NCI-H187 treated with DMSO at 0.1 percent for 48 hours (cell line): ENCODE results near the gene SLC10A2.
"Not testable (repeated sequence)": the region's sequence is repeated elsewhere in the genome, so short reads cannot be mapped to it uniquely, and the experiment has no call there.

ENCODE experiments used
- DNase-seq: peaks from one replicate; lab custom pipeline; 2025; lab: John Stamatoyannopoulos, UW

SLC10A2 gene

DNA sequence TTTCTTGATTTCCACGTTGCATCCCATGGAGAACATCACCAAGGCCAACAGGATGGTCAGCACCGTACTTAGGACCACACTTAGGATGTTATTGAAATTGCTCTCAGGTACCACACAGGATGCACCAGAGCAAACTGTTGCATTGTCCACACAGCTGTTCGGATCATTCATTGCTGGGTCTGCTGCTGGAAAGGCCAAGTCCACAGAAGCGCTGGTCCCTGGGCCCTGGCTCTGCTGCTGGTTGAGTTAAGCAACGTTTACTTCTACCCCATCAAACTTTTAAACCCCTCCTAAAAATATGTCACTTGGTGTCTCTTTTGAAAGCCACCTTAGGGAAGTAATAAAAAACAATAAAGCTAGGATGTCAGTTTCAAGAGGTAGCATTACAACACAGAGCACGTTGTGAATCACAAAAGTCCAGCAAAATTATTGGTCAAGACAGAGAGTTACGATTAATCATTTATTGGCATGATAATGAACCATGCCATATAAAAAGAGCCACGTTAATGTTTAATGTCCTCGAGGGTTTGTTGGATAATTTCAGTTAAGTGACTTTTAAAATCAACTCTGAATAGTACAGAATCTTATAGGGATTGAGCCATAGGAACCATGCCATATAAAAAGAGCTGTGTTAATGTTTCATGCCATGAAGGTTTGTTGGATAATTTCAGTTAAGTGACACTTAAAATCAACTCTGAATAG, at the start of gene SLC10A2:
SLC10A2 (minus strand) TSS at position 339 of the 702 bp plus-strand sequence; CDS start at position 171, 168 bp downstream.
- no peak for DNase-seq

- DNase-seq, result no peak
These were observed 41.4 kb upstream of the SLC10A2 start for GRCh38 chr13:103107580-103107979.

GRCh38 chr13:103104340-103104739, 38.1 kb upstream of the SLC10A2 start:
- DNase-seq, result no peak

GRCh38 chr13:103103456-103103855, 37.2 kb upstream of the SLC10A2 start:
- DNase-seq, result not testable (repeated sequence)

- no peak for DNase-seq
These were observed 36.3 kb upstream of the SLC10A2 start for GRCh38 chr13:103102482-103102881.

- no peak for DNase-seq
These were observed 35.7 kb upstream of the SLC10A2 start for GRCh38 chr13:103101901-103102300.

GRCh38 chr13:103101500-103101899, 35.3 kb upstream of the SLC10A2 start:
- DNase-seq, result no peak

DNA sequence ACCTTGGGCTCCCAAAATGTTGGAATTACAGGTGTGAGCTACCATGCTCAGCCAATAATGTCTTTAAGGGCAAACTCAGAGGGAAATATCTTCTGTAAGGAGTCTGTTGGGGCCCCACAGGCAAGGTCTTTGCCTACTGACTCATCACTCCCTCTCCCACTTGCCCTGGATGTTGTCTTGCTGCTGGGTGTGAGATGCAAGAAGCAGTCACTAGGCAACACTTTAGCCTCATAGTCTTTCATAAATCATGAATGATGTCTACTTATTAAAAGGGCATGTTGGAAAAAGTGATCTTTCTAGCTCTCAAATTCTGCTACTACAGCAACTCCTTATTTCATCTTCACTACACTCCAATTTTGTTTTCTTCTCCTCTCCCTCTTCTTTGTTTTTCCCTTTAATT, 34.6 kb upstream of the SLC10A2 start:
- no peak for DNase-seq

DNA sequence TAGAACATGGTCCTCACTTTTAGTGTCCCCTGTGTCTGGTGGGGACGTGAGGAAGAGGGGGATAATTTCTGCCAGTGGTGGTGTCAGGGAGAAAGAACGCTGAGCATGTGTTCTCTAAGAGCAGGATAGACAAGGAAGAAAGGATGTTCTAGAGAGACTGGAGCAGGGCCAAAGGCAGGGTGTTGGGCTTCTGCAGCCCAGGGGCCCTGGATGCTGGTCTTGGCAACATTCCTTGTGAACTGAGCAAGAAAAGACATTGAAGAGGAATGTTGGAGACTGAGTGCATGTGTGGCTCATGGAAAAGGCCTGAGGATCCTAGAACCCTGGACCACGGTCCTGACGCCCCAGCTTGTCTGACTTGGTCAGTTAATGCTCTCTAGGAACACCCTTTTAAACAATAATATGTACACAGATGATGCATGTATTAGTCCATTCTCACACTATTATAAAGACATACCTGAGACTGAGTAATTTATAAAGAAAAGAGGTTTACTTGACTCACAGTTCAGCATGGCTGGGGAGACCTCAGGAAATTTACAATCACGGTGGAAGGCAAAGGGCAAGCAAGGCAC, 33.6 kb upstream of the SLC10A2 start:
- no peak for DNase-seq

DNA sequence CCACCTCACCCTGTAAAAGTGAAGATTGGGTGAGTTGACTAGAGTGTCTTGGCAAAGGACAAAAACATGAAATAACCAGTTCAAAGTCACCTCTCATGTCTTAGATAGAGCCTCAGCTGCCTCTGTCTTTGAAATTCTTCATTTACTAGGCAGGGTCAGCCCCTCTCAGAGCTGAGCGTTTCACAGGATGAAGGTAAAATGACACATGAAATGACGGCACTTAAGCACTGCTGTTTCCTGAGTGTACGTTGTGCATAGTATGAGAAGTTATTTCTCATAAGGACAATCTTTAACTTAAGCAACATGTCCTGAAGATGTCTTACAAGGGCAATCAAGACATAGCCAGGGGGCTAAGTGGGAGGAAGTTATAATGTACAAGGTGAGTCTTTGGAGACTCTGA, 32.3 kb upstream of the SLC10A2 start:
- DNase-seq, result no peak

DNA sequence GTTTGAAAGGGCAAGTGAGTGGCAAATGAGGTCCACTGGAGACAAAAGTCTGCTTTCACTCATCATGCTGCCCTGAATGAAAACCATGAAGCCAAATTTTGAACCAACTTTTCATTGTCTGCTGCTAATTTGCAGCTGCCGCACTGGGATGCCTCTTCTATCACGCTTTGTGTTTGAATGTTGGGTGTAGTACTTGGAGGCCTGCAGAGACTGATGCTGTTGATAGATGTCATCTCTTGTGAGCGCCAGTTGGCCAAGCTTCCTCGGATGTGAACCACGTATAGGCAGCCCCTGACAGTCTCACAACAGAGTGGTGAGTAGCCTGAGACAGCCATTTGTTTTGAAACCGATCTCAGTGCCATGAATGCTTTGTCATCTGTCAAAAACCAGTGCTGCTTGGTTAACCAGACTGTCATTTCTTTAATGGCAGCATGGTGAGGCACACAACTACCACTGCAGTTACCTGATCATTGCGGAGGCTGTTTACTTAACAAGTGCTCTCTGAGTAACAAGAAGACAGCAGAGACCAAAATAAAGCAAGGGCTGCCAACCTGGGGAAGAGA, 31.2 kb upstream of the SLC10A2 start:
- DNase-seq, result no peak

DNA sequence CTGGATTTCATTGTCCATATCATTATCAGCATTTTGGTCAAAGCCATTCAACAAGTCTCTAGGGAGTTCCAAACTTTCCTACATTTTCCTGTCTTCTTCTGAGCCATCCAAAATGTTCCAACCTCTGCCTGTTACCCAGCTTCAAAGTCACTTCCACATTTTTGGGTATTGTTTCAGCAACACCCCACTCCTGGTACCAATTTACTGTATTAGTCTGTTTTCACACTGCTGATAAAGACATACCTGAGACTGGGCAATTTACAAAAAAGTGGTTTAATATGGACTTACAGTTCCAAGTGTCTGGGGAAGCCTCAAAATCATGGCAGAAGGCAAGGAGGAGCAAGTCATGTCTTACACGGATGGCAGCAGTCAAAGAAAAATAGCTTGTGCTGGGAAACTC, 27.4 kb upstream of the SLC10A2 start:
- DNase-seq, result not testable (repeated sequence)

GRCh38 chr13:103087275-103087674, 21.1 kb upstream of the SLC10A2 start:
- DNase-seq, result no peak

DNA sequence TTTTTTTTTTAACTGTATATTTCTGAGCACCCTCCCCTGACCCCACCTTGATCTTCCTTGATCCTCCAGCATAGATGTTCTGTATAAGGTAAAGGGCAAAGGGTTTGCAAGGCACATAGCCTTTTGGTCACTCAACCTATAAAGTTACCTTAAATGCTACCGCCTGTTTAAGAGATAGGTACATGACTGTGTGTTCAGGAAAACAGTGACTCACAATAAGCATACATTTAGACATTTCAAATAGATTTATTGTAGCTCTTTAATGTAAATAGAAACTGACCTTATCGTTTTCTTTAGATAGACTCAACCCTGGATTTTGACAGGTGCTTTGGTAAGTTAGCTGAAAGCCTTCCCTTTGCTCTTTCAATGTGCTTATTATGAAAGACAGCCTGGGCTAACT, 15.2 kb upstream of the SLC10A2 start:
- no peak for DNase-seq

DNA sequence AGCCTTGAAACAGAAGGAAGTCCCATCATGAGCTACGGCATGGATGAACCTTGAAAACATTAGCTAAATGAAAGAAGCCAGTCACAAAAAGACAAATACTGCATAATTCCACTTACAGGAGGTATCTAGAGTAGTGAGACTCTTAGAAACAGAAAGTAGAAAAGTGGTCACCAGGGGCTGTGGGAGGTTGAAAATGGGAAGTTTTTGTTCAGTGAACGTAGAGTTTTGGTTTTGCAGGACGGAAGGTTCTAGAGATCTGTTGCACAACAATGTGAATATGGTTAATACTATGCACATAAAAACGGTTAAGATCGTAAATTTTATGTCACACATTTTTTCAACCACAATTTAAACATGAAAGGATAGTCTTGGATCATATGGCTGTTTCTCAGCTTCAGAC, 11.9 kb upstream of the SLC10A2 start:
- DNase-seq, result no peak

- DNase-seq, result no peak
These were observed 2.6 kb upstream of the SLC10A2 start for GRCh38 chr13:103068836-103069235.

GRCh38 chr13:103067751-103068555, 1.7 kb upstream of the SLC10A2 start:
- DNase-seq, result peak; percentile 48

DNA sequence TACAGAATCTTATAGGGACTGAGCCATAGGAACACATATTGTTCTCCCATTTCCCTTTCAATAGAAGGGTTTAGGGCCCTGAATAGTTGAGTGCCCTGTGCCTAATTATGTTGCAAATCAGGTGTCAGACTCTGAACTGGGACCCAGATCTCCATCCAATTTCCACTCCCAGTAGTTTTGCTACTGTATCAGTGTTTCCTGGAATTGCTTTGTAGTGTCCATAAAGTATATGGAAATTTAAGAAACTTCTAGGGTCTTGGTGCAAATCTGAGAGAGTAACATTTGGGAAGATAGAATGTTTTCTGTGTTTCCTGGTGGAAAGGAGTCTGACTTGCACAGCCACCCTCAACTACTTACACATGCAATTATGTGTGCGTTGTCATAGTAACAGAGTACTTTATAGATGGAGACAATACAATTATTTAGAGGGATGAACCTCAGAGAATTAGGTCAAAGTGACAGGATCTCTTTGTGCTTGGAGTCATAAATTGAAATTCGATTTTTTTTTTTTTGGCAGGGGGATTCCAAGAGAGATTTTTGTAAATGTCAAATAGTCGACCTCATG, 646 bp upstream of the SLC10A2 start:
- no peak for DNase-seq

DNA sequence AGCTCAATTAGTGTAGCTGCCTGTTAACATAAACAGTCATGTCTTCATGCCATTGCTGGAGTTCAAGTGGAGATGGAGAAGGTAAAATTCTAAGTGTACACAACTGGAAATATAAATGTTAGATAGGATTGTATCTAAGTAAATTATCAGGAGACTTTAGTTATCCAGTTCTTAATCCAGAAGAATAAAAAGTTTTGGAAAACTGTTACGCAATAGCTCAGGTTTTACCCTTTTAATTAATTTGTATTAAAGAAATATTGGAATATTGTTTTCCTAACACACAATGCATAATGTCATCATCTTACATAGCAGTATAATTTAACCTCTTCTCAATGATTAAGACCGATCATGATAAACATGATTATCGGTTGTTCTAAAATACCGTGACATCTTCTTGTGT, 2.8 kb downstream of the SLC10A2 start:
- no peak for DNase-seq

GRCh38 chr13:103062079-103062478, 4.1 kb downstream of the SLC10A2 start:
- DNase-seq, result no peak

DNA sequence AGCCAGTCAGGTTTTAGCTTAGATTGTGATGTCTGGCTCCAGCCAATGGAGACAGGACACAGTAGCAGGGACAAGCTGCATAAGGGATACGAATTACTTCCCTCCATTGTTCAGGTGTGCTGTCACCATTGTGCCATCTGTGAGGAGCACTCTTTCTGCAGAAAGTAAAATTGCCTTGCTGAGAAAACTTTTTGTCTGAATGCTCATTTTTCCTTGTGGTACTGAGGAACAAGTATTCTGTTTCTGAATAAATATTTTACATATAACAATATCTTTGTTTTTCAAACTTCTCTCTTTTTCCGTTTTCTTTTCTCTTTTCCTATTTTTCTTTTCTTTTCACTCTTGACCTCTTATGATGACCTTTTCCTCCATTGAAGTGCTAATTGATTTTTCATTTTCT, 10.2 kb downstream of the SLC10A2 start:
- DNase-seq, result no peak

GRCh38 chr13:103055166-103055565, 11.1 kb downstream of the SLC10A2 start:
- no peak for DNase-seq
